Skeletal muscle satellite cell (primary cell): Measurements from ENCODE around the gene NEAT1.

Source experiments
- H3K27me3 ChIP-seq: 2 replicates; pipeline ENCODE4 v1.7.0; 2013; ENCODE audit warnings: low read length; ENCODE audit not compliant: control insufficient read depth, insufficient read depth
- H3K36me3 ChIP-seq: 2 replicates; pipeline ENCODE4 v1.7.0; 2013; ENCODE audit warnings: mild to moderate bottlenecking, control low read depth, low read length; ENCODE audit not compliant: insufficient read depth
- H3K4me1 ChIP-seq: 2 replicates; pipeline ENCODE4 v1.7.0; 2013; ENCODE audit warnings: low read length; ENCODE audit not compliant: control insufficient read depth, insufficient read depth
- H3K4me2 ChIP-seq: 2 replicates; pipeline ENCODE4 v1.7.0; 2013; ENCODE audit warnings: mild to moderate bottlenecking, low read length
- H3K4me3 ChIP-seq: 2 replicates; pipeline ENCODE4 v1.7.0; 2013; ENCODE audit warnings: low read length
- H3K9ac ChIP-seq: 2 replicates; pipeline ENCODE4 v1.7.0; 2013; ENCODE audit warnings: mild to moderate bottlenecking, low read depth, low read length, moderate library complexity
- H3K9me3 ChIP-seq: replicated peaks from 2 replicates; pipeline ENCODE4 v1.7.0; 2013; ENCODE audit warnings: mild to moderate bottlenecking, control low read depth, low read length

The NEAT1 gene

DNA sequence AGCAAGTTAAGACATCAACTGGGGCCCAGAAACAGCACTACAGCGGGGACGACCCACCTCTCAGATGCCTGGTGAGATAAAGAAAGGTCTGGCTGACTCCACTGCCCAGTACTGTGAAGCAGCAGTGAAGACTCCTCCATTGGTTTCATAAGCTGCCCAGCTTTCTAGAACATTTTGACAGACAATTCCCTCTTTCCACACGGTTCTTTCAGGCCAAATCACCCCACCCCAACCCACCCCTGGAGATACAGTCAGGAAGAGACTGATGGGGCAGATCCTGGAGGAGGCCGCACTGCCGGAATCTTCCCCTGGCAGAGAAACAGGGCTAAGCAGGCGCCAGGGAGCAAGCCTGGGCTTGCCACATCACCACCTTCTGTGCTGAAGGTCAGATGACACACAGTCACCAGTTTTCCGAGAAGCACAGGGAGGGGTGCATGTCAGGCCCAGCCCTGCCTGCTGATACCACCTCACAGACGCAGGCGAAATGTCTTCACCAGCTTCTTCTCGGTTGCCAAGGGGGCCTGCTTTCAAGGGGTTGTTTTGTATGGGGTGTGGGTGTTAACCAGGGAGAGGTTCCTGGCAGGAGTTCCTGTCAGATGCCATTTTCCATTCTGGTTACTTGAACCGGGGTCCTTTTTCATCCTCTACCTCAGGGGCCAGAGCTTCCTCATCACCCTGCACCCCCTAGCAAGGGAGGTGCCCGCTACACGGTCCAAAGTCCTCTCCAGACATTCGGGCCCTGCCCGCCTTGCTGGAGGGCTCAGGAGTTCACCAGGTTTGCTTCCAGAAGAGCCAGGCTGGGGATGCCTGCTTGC lies 1.4 kb upstream of the NEAT1 start:
- no peaks in the 10 kb centered on the region for H3K9me3 ChIP-seq
- H3K36me3 ChIP-seq, result peaks cover 34% of the 10 kb centered on the region
- peak overlapping the region; percentile 98 for H3K9ac ChIP-seq
- peaks cover 54% of the 10 kb centered on the region for H3K4me1 ChIP-seq
- H3K4me2 ChIP-seq, result peak overlapping the region; percentile 86
- H3K4me3 ChIP-seq, result peak overlapping the region; percentile 71
- no peaks in the 10 kb centered on the region for H3K27me3 ChIP-seq

DNA sequence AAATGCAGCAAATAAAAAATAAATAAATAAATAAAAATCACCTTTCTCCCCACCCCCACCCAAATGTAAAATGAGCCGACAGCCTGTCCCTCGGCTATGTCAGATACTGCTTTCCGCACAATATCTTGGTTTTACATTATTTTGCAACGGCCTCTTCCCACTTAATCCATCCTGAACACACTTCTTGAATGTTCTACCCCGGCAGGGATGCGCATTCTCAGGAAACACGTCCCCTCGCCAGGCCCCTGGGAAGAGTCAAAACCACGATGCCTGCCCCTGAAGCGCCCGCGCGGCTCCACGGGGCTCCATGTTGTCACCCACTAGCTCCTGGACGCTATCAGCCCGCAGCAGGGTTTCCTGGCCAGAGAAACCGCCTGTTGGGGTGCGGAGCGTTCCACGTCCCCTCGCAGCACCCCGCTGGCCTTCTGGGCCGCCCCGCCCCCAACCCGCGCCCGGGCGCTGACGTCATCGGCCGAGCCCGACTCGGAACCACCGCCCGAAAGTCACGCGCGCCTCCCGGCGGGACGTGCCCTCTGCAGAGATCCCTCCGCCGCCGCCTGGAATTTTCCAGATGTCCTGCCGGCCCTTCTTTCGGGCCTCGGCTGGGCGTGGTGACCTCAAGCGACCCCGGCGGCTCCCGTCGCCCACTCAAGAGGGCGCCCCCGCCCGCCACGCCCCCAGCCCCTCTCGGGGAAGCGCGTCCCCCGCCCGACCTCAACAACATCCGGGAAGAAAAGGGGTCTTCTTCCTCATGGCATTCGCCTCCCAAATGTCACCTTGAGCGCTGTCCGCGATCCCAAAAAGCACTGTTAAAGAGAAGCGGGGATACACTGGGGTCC lies 585 bp upstream of the NEAT1 start:
- H3K27me3 ChIP-seq, result no peaks in the 10 kb centered on the region
- peaks cover 45% of the 10 kb centered on the region for H3K4me1 ChIP-seq
- peaks cover 42% of the 10 kb centered on the region for H3K36me3 ChIP-seq
- H3K4me3 ChIP-seq, result peak overlapping the region; percentile 82
- H3K9me3 ChIP-seq, result no peaks in the 10 kb centered on the region
- peak overlapping the region; percentile 86 for H3K4me2 ChIP-seq
- peak overlapping the region; percentile 98 for H3K9ac ChIP-seq

DNA sequence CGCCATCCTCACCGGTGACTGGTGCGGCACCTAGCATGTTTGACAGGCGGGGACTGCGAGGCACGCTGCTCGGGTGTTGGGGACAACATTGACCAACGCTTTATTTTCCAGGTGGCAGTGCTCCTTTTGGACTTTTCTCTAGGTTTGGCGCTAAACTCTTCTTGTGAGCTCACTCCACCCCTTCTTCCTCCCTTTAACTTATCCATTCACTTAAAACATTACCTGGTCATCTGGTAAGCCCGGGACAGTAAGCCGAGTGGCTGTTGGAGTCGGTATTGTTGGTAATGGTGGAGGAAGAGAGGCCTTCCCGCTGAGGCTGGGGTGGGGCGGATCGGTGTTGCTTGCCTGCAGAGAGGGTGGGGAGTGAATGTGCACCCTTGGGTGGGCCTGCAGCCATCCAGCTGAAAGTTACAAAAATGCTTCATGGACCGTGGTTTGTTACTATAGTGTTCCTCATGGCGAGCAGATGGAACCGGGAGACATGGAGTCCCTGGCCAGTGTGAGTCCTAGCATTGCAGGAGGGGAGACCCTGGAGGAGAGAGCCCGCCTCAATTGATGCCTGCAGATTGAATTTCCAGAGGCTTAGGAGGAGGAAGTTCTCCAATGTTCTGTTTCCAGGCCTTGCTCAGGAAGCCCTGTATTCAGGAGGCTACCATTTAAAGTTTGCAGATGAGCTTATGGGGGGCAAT lies 1.1 kb downstream of the NEAT1 start:
- Histone ChIP-seq H3K4me2 (peak overlapping the region; percentile 82), H3K9ac (peak overlapping the region; percentile 98), H3K27me3 (no peaks in the 10 kb centered on the region), H3K9me3 (no peaks in the 10 kb centered on the region), H3K4me3 (peak overlapping the region; percentile 82), H3K36me3 (peaks cover 45% of the 10 kb centered on the region), H3K4me1 (peaks cover 32% of the 10 kb centered on the region)

DNA sequence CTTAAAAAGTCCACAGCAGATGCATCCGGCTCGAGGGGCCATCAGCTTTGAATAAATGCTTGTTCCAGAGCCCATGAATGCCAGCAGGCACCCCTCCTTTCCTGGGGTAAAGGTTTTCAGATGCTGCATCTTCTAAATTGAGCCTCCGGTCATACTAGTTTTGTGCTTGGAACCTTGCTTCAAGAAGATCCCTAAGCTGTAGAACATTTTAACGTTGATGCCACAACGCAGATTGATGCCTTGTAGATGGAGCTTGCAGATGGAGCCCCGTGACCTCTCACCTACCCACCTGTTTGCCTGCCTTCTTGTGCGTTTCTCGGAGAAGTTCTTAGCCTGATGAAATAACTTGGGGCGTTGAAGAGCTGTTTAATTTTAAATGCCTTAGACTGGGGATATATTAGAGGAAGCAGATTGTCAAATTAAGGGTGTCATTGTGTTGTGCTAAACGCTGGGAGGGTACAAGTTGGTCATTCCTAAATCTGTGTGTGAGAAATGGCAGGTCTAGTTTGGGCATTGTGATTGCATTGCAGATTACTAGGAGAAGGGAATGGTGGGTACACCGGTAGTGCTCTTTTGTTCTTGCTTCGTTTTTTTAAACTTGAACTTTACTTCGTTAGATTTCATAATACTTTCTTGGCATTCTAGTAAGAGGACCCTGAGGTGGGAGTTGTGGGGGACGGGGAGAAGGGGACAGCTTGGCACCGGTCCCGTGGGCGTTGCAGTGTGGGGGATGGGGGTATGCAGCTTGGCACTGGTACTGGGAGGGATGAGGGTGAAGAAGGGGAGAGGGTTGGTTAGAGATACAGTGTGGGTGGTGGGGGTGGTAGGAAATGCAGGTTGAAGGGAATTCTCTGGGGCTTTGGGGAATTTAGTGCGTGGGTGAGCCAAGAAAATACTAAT lies 1.9 kb downstream of the NEAT1 start:
- peak overlapping the region; percentile 82 for H3K4me3 ChIP-seq
- peaks cover 45% of the 10 kb centered on the region for H3K36me3 ChIP-seq
- peaks cover 24% of the 10 kb centered on the region for H3K4me1 ChIP-seq

DNA sequence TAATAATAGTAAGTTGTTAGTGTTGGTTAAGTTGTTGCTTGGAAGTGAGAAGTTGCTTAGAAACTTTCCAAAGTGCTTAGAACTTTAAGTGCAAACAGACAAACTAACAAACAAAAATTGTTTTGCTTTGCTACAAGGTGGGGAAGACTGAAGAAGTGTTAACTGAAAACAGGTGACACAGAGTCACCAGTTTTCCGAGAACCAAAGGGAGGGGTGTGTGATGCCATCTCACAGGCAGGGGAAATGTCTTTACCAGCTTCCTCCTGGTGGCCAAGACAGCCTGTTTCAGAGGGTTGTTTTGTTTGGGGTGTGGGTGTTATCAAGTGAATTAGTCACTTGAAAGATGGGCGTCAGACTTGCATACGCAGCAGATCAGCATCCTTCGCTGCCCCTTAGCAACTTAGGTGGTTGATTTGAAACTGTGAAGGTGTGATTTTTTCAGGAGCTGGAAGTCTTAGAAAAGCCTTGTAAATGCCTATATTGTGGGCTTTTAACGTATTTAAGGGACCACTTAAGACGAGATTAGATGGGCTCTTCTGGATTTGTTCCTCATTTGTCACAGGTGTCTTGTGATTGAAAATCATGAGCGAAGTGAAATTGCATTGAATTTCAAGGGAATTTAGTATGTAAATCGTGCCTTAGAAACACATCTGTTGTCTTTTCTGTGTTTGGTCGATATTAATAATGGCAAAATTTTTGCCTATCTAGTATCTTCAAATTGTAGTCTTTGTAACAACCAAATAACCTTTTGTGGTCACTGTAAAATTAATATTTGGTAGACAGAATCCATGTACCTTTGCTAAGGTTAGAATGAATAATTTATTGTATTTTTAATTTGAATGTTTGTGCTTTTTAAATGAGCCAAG lies 2.7 kb downstream of the NEAT1 start:
- peak overlapping the region; percentile 98 for H3K9ac ChIP-seq
- peaks cover 16% of the 10 kb centered on the region for H3K4me1 ChIP-seq
- H3K27me3 ChIP-seq, result no peaks in the 10 kb centered on the region
- H3K4me2 ChIP-seq, result peak overlapping the region; percentile 82
- H3K9me3 ChIP-seq, result no peaks in the 10 kb centered on the region
- H3K4me3 ChIP-seq, result peak overlapping the region; percentile 82
- H3K36me3 ChIP-seq, result peaks cover 45% of the 10 kb centered on the region

More for the DNA sequence above, 1.9 kb downstream of the NEAT1 start:
- Histone ChIP-seq H3K9ac (peak overlapping the region; percentile 98), H3K4me2 (peak overlapping the region; percentile 82), H3K9me3 (no peaks in the 10 kb centered on the region), H3K27me3 (no peaks in the 10 kb centered on the region)

DNA sequence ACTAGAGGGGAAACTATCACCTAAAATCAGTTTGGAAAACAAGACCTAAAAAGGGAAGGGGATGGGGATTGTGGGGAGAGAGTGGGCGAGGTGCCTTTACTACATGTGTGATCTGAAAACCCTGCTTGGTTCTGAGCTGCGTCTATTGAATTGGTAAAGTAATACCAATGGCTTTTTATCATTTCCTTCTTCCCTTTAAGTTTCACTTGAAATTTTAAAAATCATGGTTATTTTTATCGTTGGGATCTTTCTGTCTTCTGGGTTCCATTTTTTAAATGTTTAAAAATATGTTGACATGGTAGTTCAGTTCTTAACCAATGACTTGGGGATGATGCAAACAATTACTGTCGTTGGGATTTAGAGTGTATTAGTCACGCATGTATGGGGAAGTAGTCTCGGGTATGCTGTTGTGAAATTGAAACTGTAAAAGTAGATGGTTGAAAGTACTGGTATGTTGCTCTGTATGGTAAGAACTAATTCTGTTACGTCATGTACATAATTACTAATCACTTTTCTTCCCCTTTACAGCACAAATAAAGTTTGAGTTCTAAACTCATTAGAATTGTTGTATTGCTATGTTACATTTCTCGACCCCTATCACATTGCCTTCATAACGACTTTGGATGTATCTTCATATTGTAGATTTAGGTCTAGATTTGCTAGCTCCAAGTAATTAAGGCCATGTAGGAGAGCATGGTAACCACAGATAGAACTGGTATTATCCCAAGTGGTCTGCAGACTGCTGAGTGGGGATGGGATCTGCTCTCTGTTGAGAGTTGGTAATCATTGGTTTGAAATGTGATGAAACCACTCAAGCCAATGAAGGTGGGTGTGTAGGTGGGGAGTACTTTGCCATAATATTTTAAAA lies 3.6 kb downstream of the NEAT1 start:
- H3K4me3 ChIP-seq, result peak overlapping the region; percentile 82
- H3K9me3 ChIP-seq, result no peaks in the 10 kb centered on the region
- H3K4me2 ChIP-seq, result peak overlapping the region; percentile 82
- peaks cover 10% of the 10 kb centered on the region for H3K4me1 ChIP-seq
- no peaks in the 10 kb centered on the region for H3K27me3 ChIP-seq
- peaks cover 45% of the 10 kb centered on the region for H3K36me3 ChIP-seq
- H3K9ac ChIP-seq, result peak overlapping the region; percentile 98

DNA sequence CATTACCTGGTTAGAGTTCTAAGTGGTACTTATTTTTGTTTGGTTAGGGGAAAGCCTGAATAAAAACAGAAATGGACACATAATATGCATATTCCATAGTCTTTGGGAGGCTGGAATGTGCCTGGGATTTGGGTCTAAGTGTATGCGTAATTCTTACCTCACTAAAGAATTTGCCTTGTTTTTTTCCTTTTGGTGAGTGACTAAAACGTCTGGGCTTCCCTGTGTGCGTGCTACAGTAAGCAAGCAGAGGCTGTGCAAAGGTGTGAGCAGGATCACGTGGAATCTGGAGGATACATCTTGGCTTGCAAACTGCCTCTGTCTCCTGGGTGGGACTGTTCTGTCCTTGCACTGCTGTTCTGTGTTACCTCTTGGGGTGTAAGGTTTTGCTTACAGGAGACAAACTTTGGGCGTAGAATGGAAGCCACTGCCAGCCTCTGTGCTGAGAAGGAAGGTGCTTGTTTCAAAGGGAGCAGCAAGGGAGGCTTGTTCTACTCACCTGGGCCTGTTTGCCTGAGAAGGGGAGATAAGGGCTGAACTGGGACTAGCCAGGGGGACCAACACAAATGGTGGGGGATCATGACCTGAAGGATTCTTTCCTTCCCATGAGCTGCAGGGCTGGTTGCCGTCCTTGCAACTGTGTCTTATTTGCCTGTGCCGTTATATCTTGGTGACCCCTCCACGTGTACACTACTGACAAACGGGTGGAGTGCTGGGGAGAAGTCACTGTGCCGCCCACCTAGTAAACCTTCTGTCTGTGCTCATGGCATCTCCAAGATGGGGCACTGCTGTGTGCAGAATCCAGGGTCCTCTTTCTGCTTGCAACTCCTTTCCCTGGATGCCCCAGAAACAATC lies 4.5 kb downstream of the NEAT1 start:
- Histone ChIP-seq H3K36me3 (peaks cover 45% of the 10 kb centered on the region), H3K4me1 (peaks cover 3% of the 10 kb centered on the region), H3K4me3 (peak overlapping the region; percentile 82), H3K9ac (peak overlapping the region; percentile 98), H3K27me3 (no peaks in the 10 kb centered on the region), H3K4me2 (peak overlapping the region; percentile 82), H3K9me3 (no peaks in the 10 kb centered on the region)

DNA sequence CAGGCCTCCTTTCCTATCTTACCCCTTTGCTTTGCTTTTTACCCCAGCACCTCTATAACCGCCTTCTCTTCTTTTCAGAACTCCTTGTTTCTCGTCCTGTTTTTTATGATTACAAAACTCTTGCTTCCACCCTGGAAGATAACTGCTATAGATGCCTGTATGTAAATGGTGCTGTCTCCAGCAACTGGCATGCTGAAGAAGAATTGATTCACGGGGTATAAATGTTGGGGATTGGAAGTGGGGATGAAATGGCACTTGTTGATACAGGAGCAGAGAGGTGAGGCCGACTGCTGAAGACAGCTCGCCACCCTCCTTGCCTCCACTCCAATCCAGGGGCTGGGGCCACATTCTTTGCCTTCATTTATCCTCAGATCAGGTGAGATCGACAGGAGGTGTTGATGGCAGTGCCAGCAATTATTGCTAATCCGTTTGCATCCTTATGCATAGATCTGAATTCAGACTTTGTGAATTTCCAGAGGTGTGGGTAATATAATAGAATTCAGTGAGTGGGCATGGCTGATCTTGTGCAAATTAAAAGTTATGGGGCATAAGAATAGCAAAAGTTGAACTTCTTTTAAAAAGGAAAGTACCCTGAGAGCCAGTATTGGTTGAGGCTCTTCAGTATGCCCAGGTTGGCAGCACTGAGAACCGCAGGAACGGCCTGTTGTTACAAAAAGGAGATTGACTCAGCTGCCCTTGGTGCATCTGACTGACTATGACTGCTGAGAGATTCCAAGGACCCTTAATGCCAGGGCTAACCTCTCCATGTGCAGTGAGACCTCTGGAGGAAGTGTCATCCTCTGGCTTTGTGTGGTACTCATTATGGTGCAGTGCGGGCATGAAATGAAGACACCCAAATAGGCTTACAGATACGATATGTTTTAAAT lies 5.3 kb downstream of the NEAT1 start:
- Histone ChIP-seq H3K27me3 (no peaks in the 10 kb centered on the region), H3K9me3 (no peaks in the 10 kb centered on the region), H3K9ac (peak overlapping the region; percentile 98), H3K4me2 (peak overlapping the region; percentile 82), H3K4me3 (peak overlapping the region; percentile 82), H3K36me3 (peaks cover 44% of the 10 kb centered on the region), H3K4me1 (peaks cover 3% of the 10 kb centered on the region)
